ENCODE results near the gene RAMP1.

DNA sequence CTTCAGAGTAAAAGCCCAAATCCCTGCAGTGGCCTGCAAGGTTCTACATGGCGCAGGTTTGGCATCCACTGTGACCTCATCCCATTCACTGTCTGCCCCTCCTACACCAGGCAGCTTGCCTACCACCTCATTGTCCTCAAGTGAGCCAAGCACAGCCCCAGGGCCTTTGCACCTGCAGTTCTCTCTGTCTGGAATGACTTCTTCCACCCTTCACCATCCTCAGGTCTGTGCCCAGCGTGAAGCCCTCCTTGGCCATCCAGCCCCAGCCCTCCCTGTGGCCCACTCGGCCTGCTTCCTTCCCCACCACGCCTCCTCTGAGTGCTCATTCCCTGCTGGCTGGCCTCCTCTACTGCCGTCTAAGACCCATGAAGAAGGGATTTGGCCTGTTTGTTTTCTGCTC, 74.8 kb downstream of the RAMP1 start:
- TF ChIP-seq, protein P1, sequence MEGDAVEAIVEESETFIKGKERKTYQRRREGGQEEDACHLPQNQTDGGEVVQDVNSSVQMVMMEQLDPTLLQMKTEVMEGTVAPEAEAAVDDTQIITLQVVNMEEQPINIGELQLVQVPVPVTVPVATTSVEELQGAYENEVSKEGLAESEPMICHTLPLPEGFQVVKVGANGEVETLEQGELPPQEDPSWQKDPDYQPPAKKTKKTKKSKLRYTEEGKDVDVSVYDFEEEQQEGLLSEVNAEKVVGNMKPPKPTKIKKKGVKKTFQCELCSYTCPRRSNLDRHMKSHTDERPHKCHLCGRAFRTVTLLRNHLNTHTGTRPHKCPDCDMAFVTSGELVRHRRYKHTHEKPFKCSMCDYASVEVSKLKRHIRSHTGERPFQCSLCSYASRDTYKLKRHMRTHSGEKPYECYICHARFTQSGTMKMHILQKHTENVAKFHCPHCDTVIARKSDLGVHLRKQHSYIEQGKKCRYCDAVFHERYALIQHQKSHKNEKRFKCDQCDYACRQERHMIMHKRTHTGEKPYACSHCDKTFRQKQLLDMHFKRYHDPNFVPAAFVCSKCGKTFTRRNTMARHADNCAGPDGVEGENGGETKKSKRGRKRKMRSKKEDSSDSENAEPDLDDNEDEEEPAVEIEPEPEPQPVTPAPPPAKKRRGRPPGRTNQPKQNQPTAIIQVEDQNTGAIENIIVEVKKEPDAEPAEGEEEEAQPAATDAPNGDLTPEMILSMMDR (IDR thresholded peaks at IDR 0.05) = no peak
- no peak for TF ChIP-seq POLR2A (IDR thresholded peaks at IDR 0.05)

Data from right lobe of liver (tissue), 4 donors.